GM20431 (cell line): ENCODE results near the gene NPL.

Experiments
- in situ Hi-C: fragments of 300-500 bp; cut with MseI, MboI; formaldehyde crosslinking; loops from one replicate; pipeline ENCODE4 v1.15.0; 2020; ENCODE audit warnings: low sequenced_read_pairs; ENCODE audit not compliant: unreplicated experiment

NPL gene

GRCh38 chr1:182777386-182777785, 12.2 kb upstream of the NPL start:
- in situ Hi-C loops = loop anchor here (25.0 kb wide), 1 partner anchor 690 kb away; no protein-coding TSS in a partner anchor

DNA sequence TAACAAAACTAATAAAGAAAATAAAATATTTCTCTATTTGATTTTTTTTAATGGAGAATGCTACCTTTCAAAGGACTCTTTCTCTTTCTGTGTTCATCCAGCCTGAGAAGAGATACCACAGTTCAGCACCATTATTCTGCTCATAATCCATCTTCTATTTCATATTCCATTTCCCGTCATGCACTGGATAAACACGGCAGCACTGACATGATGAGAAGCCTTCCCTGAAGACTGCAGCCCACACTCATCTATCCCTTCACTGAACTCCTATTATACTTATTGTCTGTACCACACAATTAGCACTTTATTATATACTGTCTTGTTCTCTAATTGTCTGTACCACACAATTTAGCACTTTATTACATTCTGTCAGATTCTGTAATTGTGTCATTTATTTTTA, 10.7 kb upstream of the NPL start:
- in situ Hi-C loops = loop anchor here (25.0 kb wide), 1 partner anchor 692 kb away; no protein-coding TSS in a partner anchor

DNA sequence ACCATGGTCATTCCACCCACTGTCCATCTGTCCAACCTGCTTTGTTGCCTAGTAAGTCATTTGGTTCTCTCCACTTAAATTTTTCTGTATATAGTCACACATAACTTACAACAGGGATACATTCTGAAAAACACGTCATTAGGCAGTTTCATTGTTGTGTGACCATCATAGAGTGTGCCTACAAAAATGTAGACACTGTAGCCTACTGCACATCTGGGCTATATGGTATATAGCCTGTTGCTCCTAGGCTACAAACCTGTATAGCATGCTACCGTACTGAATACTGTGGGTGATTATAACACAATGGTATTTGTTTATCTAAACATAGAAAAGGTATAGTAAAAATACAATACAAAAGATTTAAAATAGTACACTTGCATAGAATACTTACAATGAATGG, 10.0 kb upstream of the NPL start:
- in situ Hi-C loops = loop anchor here (25.0 kb wide), 1 partner anchor 692 kb away; no protein-coding TSS in a partner anchor

DNA sequence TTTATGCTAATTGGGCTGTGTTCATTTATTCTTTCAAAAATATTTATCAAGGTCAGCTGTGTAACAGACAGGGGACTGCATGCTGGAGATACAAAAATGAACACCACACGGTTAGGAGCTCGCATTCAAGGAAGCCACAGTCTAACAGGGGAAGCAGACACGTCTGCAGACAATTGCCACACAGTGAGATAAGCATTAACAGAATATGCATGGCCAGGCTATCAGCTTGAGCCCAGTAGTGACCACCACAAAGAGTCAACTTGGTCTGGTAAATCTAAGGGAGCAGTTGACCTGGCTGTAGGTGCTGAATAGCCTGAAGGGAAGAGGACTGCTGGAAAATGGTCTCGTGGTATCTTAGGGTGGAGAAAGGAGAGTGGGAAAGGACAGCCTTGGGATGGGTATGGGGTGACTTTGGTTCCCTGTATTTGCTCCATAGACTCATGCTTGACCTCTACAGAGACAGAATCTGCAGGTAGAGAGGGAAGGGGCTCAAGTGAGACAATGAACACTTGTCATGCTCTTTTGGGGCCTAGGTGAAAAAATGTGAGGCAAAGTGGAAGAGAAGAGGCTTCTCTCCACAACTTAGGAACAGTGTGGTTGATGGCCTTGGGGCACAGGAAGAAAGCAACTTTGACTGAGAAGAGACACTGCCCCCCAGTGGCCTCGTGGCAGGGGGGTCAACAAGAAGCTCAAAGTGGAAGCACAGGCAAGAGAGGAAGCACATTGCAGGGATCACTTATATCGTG, 7.6 kb upstream of the NPL start:
- in situ Hi-C loops = loop anchor here (5.0 to 25.0 kb wide), 3 partner anchors 180 to 695 kb away; partner anchors contain the start of gene RGS16

DNA sequence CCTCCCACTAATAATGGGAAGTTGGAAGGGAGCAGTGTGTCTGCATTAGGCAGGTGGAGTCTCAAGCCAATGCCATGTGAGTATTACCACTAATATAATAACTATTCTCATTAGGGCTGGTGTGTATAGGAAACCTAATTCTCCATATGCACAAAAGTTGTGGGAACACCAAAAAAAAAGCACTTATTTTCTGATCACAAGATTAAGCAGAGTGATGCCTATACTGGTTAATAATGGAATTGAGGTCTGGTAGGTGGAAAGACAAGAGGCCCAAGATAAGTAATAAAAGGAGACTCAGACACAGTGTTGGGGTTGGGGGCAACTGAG, 7.0 kb upstream of the NPL start:
- in situ Hi-C loops = loop anchor here (5.0 to 25.0 kb wide), 3 partner anchors 180 to 695 kb away; partner anchors contain the start of gene RGS16

GRCh38 chr1:182783068-182783467, 6.5 kb upstream of the NPL start:
- in situ Hi-C loops = loop anchor here (5.0 to 25.0 kb wide), 3 partner anchors 181 to 696 kb away; partner anchors contain the start of gene RGS16

DNA sequence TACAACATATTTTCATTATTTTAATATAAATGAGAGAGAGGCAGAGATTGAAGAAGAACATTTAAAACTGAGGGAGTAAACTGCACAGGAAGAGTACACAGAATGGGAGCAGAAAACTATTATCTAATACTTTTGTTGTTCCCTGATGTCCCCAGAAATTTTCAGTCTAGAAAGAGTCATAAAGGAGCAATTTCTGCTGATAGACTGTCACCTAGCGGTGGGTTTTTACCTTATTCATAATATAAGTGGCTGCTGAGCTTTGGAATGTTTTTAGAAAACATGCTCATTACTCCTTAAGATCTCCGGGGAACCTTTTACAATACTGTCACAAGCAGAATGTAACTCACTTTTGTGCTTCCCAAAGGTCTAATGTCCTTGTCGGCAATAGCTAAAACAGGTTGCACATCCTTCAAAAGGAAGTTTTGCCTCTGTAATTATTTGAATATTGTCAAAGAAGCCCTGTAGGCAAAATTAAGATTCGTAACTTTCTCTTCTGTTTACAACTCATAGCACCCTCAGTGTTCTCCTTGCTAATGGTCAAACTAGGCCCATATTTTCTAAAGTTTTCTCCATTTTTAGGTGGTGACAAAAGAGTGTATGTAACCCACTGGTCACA, 4.9 kb upstream of the NPL start:
- in situ Hi-C loops = loop anchor here (5.0 to 25.0 kb wide), 3 partner anchors 182 to 697 kb away; partner anchors contain the start of gene RGS16

- in situ Hi-C loops = loop anchor here (10.0 to 25.0 kb wide), 2 partner anchors 340 to 698 kb away; no protein-coding TSS in a partner anchor
Measured at GRCh38 chr1:182785181-182785580, 4.4 kb upstream of the NPL start.

- in situ Hi-C loops = loop anchor here (10.0 to 25.0 kb wide), 2 partner anchors 342 to 699 kb away; no protein-coding TSS in a partner anchor
Measured at GRCh38 chr1:182786223-182786994, 3.2 kb upstream of the NPL start.

DNA sequence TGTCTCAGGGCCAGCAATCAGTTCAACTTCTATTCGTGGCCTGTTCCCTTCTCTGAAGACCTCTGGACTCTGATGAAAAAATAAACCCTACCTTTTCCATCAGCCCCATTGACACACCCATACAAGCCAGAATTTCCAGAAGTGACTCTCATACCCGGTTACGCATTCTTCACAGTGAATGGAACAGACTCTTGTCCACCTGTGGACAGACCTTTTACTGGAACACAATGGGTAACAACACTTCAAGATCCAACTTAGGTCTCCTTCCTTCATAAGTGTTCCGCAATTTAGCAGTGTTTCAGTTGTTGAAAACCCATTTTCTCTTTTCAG, 2.6 kb upstream of the NPL start:
- in situ Hi-C loops = loop anchor here (10.0 to 25.0 kb wide), 2 partner anchors 342 to 700 kb away; no protein-coding TSS in a partner anchor

GRCh38 chr1:182791281-182792179, 2.0 kb downstream of the NPL start:
- in situ Hi-C loops = loop anchor here (25.0 kb wide), 1 partner anchor 704 kb away; no protein-coding TSS in a partner anchor

GRCh38 chr1:182794091-182794490, 4.5 kb downstream of the NPL start:
- in situ Hi-C loops = loop anchor here (25.0 kb wide), 1 partner anchor 707 kb away; no protein-coding TSS in a partner anchor

DNA sequence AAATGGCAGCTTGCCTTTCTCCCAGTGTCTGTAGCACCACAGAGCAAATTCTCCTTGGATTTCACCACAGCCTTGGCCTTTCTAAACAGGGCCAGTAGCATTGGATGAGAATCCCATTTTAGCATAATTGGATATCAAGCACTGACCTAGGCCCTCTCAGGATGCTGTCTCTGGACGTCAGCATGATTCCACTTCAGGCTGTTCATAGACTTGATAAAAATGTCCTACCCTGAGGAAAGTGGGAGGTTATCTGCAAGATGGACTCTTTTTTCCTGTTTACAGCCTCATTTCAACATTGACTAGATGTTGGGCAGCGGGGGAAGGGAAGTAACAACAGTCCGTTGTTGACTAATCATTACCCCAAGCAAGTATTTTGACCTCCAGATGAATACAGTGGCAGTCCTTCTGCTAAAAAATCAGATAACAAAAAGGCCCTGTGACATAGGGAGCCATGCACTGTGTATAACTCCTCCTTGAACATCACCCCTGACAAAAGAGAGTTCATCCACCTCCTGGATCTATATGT, 5.2 kb downstream of the NPL start:
- in situ Hi-C loops = loop anchor here (25.0 kb wide), 1 partner anchor 707 kb away; no protein-coding TSS in a partner anchor

- in situ Hi-C loops = loop anchor here (25.0 kb wide), 1 partner anchor 708 kb away; no protein-coding TSS in a partner anchor
Measured at GRCh38 chr1:182795563-182796228, 6.1 kb downstream of the NPL start.

GRCh38 chr1:182802006-182802803, 12.6 kb downstream of the NPL start:
- in situ Hi-C loops = no loop called here

- in situ Hi-C loops = no loop called here
Measured at GRCh38 chr1:182803846-182804245, 14.3 kb downstream of the NPL start.

DNA sequence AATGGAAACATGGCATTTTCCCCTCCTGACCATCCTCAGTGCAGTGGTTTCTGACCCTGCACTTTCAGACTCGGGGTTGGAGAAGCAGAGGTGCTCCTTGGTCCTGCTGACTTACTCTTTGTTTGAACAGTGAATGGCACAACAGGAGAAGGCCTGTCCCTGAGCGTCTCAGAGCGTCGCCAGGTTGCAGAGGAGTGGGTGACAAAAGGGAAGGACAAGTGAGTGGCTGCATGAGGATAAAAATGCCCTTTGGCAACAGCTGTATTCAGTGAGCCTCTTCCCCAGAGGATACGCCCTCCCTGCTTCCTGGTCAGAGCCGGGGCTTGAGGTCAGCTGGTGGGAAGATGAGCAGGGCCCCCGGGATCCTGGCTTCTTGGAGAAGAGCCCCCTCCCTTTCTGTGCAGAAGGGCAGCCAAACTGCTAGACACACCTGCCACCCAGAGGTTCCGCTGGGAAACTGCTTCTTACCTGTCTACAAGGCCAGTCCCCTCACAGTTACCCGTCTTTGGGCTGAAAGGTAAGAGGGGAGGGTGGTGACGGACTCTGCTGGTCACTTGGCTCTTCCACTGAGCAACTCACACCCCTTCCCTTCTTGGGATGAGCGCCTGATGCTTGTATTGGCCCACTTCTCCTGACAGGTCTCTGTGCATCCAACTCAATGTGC, 16.6 kb downstream of the NPL start:
- in situ Hi-C loops = no loop called here
